ENCODE results near the gene ASH1L. TPM values are rescaled to one million over a fixed set of nuclear protein-coding genes. Genes with fewer than 3 reads are reported as not detected.
A peak's percentile ranks its signal among the peaks of the same experiment; 100 is the strongest.

The ASH1L gene
- total RNA-seq, 2 donors from 2014 or later: 34.0 to 51.4 TPM

- intact Hi-C loops (cut with DNase I): no loop called here
- Histone ChIP-seq H3K9me3 (peaks cover 0 to 6% (median 0%) of the 10 kb centered on the region in 3 donors), H3K4me3 (no peak overlapping the region), H3K4me1 (peaks cover 6% of the 10 kb centered on the region), H3K27me3 (no peaks in the 10 kb centered on the region), H3K27ac (no peak overlapping the region), H3K36me3 (replicated peaks in 1 of 2; ENCODE audit: insufficient read depth in 1 of 2, low read depth in 2 of 2) (peaks cover 0 to 2% of the 10 kb centered on the region in 2 donors)
- ATAC-seq (no peak), DNase-seq (no peak)
- WGBS, 2 donors: 95 to 96% methylated on average over 5 of the region's 5 CpGs
- TF ChIP-seq POLR2A (IDR thresholded peaks at IDR 0.05) (no peak), CTCF (IDR thresholded peaks at IDR 0.05) (no peak)
These were observed 89.3 kb downstream of the ASH1L start for GRCh38 chr1:155473151-155473821.

- H3K27me3 ChIP-seq: no peaks in the 10 kb centered on the region
- H3K27ac ChIP-seq: no peak overlapping the region
- ATAC-seq: no peak
- DNase-seq: no peak
- TF ChIP-seq CTCF (IDR thresholded peaks at IDR 0.05) (no peak), POLR2A (IDR thresholded peaks at IDR 0.05) (no peak)
- peaks cover 0 to 6% (median 0%) of the 10 kb centered on the region in 3 donors for H3K9me3 ChIP-seq
- 90 to 92% methylated on average over 2 of the region's 2 CpGs for WGBS, 2 donors
- peaks cover 13% of the 10 kb centered on the region for H3K4me1 ChIP-seq
- H3K36me3 ChIP-seq (replicated peaks in 1 of 2; ENCODE audit: insufficient read depth in 1 of 2, low read depth in 2 of 2): no peaks in the 10 kb centered on the region
- H3K4me3 ChIP-seq: no peak overlapping the region
- intact Hi-C loops (cut with DNase I): no loop called here
These were observed 90.0 kb downstream of the ASH1L start for GRCh38 chr1:155472491-155473083.

GRCh38 chr1:155471891-155472290, 90.7 kb downstream of the ASH1L start:
- Histone ChIP-seq H3K27ac (no peak overlapping the region), H3K27me3 (no peaks in the 10 kb centered on the region), H3K4me1 (peaks cover 20% of the 10 kb centered on the region), H3K36me3 (replicated peaks in 1 of 2; ENCODE audit: insufficient read depth in 1 of 2, low read depth in 2 of 2) (no peaks in the 10 kb centered on the region), H3K9me3 (peaks cover 0 to 6% (median 0%) of the 10 kb centered on the region in 3 donors), H3K4me3 (no peak overlapping the region)
- 96 to 97% methylated on average over 5 of the region's 5 CpGs for WGBS, 2 donors
- DNase-seq: no peak
- no peak for TF ChIP-seq POLR2A (IDR thresholded peaks at IDR 0.05)
- no peak for TF ChIP-seq CTCF (IDR thresholded peaks at IDR 0.05)
- intact Hi-C loops (cut with DNase I): no loop called here
- no peak for ATAC-seq

- no peak for ATAC-seq
- H3K4me3 ChIP-seq: no peak overlapping the region
- no peak for TF ChIP-seq POLR2A (IDR thresholded peaks at IDR 0.05)
- H3K4me1 ChIP-seq: peaks cover 23% of the 10 kb centered on the region
- WGBS, 2 donors: 93% methylated on average over 3 of the region's 3 CpGs
- no peak for DNase-seq
- intact Hi-C loops (cut with DNase I): no loop called here
- H3K36me3 ChIP-seq (replicated peaks in 1 of 2; ENCODE audit: insufficient read depth in 1 of 2, low read depth in 2 of 2): no peaks in the 10 kb centered on the region
- no peak overlapping the region for H3K27ac ChIP-seq
- peaks cover 0 to 6% (median 0%) of the 10 kb centered on the region in 3 donors for H3K9me3 ChIP-seq
- no peaks in the 10 kb centered on the region for H3K27me3 ChIP-seq
These were observed 91.6 kb downstream of the ASH1L start for GRCh38 chr1:155471026-155471425.

- Histone ChIP-seq H3K4me1 (peaks cover 23% of the 10 kb centered on the region), H3K36me3 (replicated peaks in 1 of 2; ENCODE audit: insufficient read depth in 1 of 2, low read depth in 2 of 2) (peaks cover 0 to 2% of the 10 kb centered on the region in 2 donors), H3K4me3 (no peak overlapping the region), H3K27me3 (no peaks in the 10 kb centered on the region), H3K9me3 (peaks cover 0 to 6% (median 0%) of the 10 kb centered on the region in 3 donors), H3K27ac (peak overlapping the region in 1 of 4 donors; percentile 8)
- DNase-seq: no peak
- ATAC-seq: no peak
- no peak for TF ChIP-seq CTCF (IDR thresholded peaks at IDR 0.05)
- TF ChIP-seq POLR2A (IDR thresholded peaks at IDR 0.05): no peak
- intact Hi-C loops (cut with DNase I): no loop called here
These were observed 95.6 kb downstream of the ASH1L start for GRCh38 chr1:155466996-155467395.

Data from body of pancreas (tissue), 4 donors.